ENCODE data around the gene FANCE. TPM values are rescaled to one million over a fixed set of nuclear protein-coding genes. Genes with fewer than 3 reads are reported as not detected.

FANCE gene
- total and polyA plus RNA-seq, 5 donors, result 1.3 to 4.7 (median 2.7) TPM

DNA sequence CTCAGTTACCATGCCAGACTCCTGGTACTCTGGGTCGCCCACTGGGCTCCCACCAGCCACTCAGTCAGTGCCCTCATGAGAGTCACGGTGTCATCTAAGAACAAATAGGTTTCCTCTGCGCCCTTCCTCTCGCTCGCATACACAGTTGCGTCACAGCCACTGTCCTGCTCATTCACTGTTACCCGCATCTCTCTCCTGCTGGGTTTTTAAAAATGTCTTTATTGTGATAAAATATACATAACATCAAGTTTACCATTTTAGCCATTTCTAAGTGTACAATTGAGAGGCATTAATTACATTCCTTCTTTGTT is 40.8 kb downstream of the FANCE start:
- intact Hi-C loops (cut with DNase I), result no loop called here
- Histone ChIP-seq H3K27ac (ENCODE audit: low read length) (no peak overlapping the region), H3K27me3 (ENCODE audit: control insufficient read depth, insufficient read depth) (no peaks in the 10 kb centered on the region), H3K4me3 (ENCODE audit: low read length) (no peak overlapping the region), H3K4me1 (ENCODE audit: control insufficient read depth, insufficient read depth, low read length) (peaks cover 8% of the 10 kb centered on the region), H3K9me3 (ENCODE audit: control insufficient read depth, low read length) (no peaks in the 10 kb centered on the region)
- no peak for ATAC-seq
- WGBS, result 79% methylated on average over 7 of the region's 7 CpGs
- DNase-seq, result peak in 1 of 3 donors; percentile 24

- ATAC-seq, result no peak
- WGBS, result 78% methylated on average over 28 of the region's 28 CpGs
- DNase-seq, result peak in 1 of 3 donors; percentile 55
- H3K27me3 ChIP-seq (ENCODE audit: control insufficient read depth, insufficient read depth), result no peaks in the 10 kb centered on the region
- no peak overlapping the region for H3K27ac ChIP-seq (ENCODE audit: low read length)
- H3K4me1 ChIP-seq (ENCODE audit: control insufficient read depth, insufficient read depth, low read length), result peaks cover 10% of the 10 kb centered on the region
- no peak overlapping the region for H3K4me3 ChIP-seq (ENCODE audit: low read length)
- intact Hi-C loops (cut with DNase I), result no loop called here
- no peaks in the 10 kb centered on the region for H3K9me3 ChIP-seq (ENCODE audit: control insufficient read depth, low read length)
These were observed 41.3 kb downstream of the FANCE start for GRCh38 chr6:35493307-35493983.

DNA sequence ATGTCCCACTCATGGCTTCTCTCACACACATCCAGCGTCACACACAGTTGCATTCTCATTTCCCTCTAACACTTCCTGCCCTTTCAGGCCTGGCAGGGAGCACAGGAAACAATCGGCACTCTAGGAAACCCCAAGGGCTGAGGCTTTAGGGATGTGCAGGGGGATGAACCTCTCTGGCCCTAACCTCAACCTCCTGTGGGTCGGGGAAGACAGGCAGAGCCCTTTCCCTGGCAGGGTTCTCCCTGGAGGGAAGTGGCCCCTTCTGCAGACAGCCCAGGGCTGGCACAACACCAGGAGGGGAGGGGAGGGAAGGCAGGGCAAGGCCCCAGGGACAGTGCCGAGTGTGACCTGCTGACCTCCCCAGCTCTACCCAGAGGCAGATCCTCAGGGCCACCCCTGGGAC is 42.0 kb downstream of the FANCE start:
- no peaks in the 10 kb centered on the region for H3K27me3 ChIP-seq (ENCODE audit: control insufficient read depth, insufficient read depth)
- DNase-seq (peak in 2 of 3 donors; percentile 65 to 77), ATAC-seq (no peak)
- peaks cover 10% of the 10 kb centered on the region for H3K4me1 ChIP-seq (ENCODE audit: control insufficient read depth, insufficient read depth, low read length)
- 2% methylated on average over 4 of the region's 4 CpGs for WGBS
- no peaks in the 10 kb centered on the region for H3K9me3 ChIP-seq (ENCODE audit: control insufficient read depth, low read length)
- intact Hi-C loops (cut with DNase I), result no loop called here
- H3K4me3 ChIP-seq (ENCODE audit: low read length), result no peak overlapping the region
- no peak overlapping the region for H3K27ac ChIP-seq (ENCODE audit: low read length)

GRCh38 chr6:35495258-35496035 is 43.3 kb downstream of the FANCE start:
- ATAC-seq (no peak), DNase-seq (no peak)
- Histone ChIP-seq H3K27ac (ENCODE audit: low read length) (peak overlapping the region; percentile 81), H3K27me3 (ENCODE audit: control insufficient read depth, insufficient read depth) (no peaks in the 10 kb centered on the region), H3K9me3 (ENCODE audit: control insufficient read depth, low read length) (no peaks in the 10 kb centered on the region), H3K4me3 (ENCODE audit: low read length) (peak overlapping the region; percentile 96), H3K4me1 (ENCODE audit: control insufficient read depth, insufficient read depth, low read length) (peaks cover 8% of the 10 kb centered on the region)
- intact Hi-C loops (cut with DNase I), result no loop called here
- WGBS, result 54% methylated on average over 9 of the region's 9 CpGs

- Histone ChIP-seq H3K9me3 (ENCODE audit: control insufficient read depth, low read length) (no peaks in the 10 kb centered on the region), H3K27ac (ENCODE audit: low read length) (peak overlapping the region; percentile 81), H3K4me1 (ENCODE audit: control insufficient read depth, insufficient read depth, low read length) (peaks cover 7% of the 10 kb centered on the region), H3K4me3 (ENCODE audit: low read length) (peak overlapping the region; percentile 96), H3K27me3 (ENCODE audit: control insufficient read depth, insufficient read depth) (no peaks in the 10 kb centered on the region)
- DNase-seq, result peak; percentile 62 to 83 (median 78)
- intact Hi-C loops (cut with DNase I), result no loop called here
- 5% methylated on average over 63 of the region's 63 CpGs for WGBS
- ATAC-seq, result peak; percentile 31 to 40
These were observed 44.1 kb downstream of the FANCE start for GRCh38 chr6:35496036-35496840.

GRCh38 chr6:35496841-35497570 is 44.9 kb downstream of the FANCE start, which contains the start of gene TEAD3:
TSS of gene TEAD3 (minus strand) at chr6:35497079.
- Histone ChIP-seq H3K4me3 (ENCODE audit: low read length) (peak within 1 kb of the TSS; percentile 96), H3K4me1 (ENCODE audit: control insufficient read depth, insufficient read depth, low read length) (peaks cover 7% of the 10 kb centered on the region), H3K27me3 (ENCODE audit: control insufficient read depth, insufficient read depth) (no peaks in the 10 kb centered on the region), H3K27ac (ENCODE audit: low read length) (peak within 1 kb of the TSS; percentile 81), H3K9me3 (ENCODE audit: control insufficient read depth, low read length) (no peaks in the 10 kb centered on the region)
- ATAC-seq (peak; percentile 62), DNase-seq (peak; percentile 82 to 89 (median 84))
- intact Hi-C loops (cut with DNase I), result no loop called here
- under 1% methylated on average over 97 of the region's 98 CpGs for WGBS

- Histone ChIP-seq H3K4me1 (ENCODE audit: control insufficient read depth, insufficient read depth, low read length) (peaks cover 7% of the 10 kb centered on the region), H3K4me3 (ENCODE audit: low read length) (peak overlapping the region; percentile 96), H3K27ac (ENCODE audit: low read length) (peak overlapping the region; percentile 69), H3K27me3 (ENCODE audit: control insufficient read depth, insufficient read depth) (no peaks in the 10 kb centered on the region), H3K9me3 (ENCODE audit: control insufficient read depth, low read length) (no peaks in the 10 kb centered on the region)
- intact Hi-C loops (cut with DNase I), result no loop called here
- peak; percentile 58 to 61 for ATAC-seq
- peak; percentile 85 to 92 (median 91) for DNase-seq
- WGBS, result 6% methylated on average over 77 of the region's 77 CpGs
These were observed 45.7 kb downstream of the FANCE start for GRCh38 chr6:35497571-35498421.

DNA sequence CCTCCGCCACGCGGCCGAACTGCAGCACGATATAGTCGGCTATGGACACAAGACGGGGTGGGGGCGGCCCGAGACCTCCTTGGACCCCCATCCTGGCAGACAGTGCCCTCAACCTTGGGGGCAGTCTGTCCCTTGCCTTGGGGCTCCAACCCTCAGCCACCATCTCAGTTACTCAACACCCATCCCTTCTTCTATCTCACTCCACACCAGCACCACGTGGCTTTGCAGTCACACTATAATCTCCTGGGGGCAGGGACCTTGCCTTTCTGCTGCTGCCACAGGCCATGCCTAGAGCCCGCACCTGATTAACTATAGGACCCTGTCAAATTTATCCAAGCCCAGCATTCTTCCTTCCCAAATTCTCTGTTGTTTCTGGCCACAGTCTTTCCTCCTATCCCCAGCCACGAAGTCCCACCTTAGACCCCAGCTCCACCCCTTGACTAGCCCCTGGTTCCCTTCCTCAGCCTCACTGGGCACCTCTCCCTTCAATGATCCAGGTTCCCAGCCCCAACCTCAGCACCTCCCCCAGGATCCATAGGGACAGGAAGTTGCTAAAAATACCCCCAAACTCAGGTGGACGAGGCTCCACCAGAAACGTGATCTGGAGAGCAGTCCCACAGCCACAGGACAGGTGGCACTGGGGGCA is 46.4 kb downstream of the FANCE start:
- intact Hi-C loops (cut with DNase I), result no loop called here
- Histone ChIP-seq H3K27me3 (ENCODE audit: control insufficient read depth, insufficient read depth) (no peaks in the 10 kb centered on the region), H3K9me3 (ENCODE audit: control insufficient read depth, low read length) (no peaks in the 10 kb centered on the region), H3K27ac (ENCODE audit: low read length) (no peak overlapping the region), H3K4me3 (ENCODE audit: low read length) (no peak overlapping the region), H3K4me1 (ENCODE audit: control insufficient read depth, insufficient read depth, low read length) (peaks cover 7% of the 10 kb centered on the region)
- 54% methylated on average over 14 of the region's 14 CpGs for WGBS
- no peak for ATAC-seq
- peak in 1 of 3 donors; percentile 52 for DNase-seq

DNA sequence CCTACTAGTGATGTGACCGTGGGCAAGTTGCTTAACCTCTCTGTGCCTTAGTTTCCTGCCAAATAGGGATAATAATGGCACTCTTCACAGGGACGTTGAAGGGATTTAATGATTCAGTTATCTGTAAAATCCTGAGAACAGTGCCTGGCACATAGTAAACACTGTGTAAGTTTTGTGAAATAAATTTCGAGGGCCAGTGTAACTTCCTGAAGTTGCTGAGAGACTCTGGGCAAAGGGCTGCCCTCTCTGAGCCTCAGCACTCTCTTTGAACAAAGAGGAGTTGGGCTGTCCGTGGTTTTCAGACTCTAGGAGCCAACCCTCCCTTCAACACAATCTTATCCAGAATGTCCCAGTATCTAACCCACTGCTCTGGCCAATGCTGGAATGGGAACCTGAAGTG is 47.2 kb downstream of the FANCE start:
- no peaks in the 10 kb centered on the region for H3K27me3 ChIP-seq (ENCODE audit: control insufficient read depth, insufficient read depth)
- DNase-seq, result peak in 1 of 3 donors; percentile 1
- H3K4me1 ChIP-seq (ENCODE audit: control insufficient read depth, insufficient read depth, low read length), result peaks cover 4% of the 10 kb centered on the region
- no peak for ATAC-seq
- intact Hi-C loops (cut with DNase I), result no loop called here
- no peak overlapping the region for H3K4me3 ChIP-seq (ENCODE audit: low read length)
- no peak overlapping the region for H3K27ac ChIP-seq (ENCODE audit: low read length)
- WGBS, result 82% methylated on average over 4 of the region's 4 CpGs
- H3K9me3 ChIP-seq (ENCODE audit: control insufficient read depth, low read length), result no peaks in the 10 kb centered on the region
